HepG2 (cell line): Measurements from ENCODE around the gene MEP1B. TPM values are rescaled to one million over a fixed set of nuclear protein-coding genes. Genes with fewer than 3 reads are reported as not detected.

ENCODE experiments used
- AKNA ChIP-seq: sonication (generic); formaldehyde crosslinking; IDR thresholded peaks from 2 replicates; pipeline ENCODE4 v1.4.0; 2020; ENCODE audit warnings: missing genetic modification reagents, borderline replicate concordance
- BCL6 ChIP-seq: IDR thresholded peaks from 2 replicates; pipeline ENCODE4 v1.6.1; 2016; ENCODE audit warnings: missing genetic modification reagents, missing compliant biosample characterization
- CEBPG ChIP-seq: IDR thresholded peaks from 2 replicates; pipeline ENCODE4 v1.6.1; 2016
- FOXP1 ChIP-seq, 2 experiments: fragments of 450-650 bp in 1 of 2; IDR thresholded peaks; 2 replicates each; pipeline ENCODE4 v1.6.1; 2017 to 2018; ENCODE audit warnings: antibody characterized with exemption in 1 of 2
- KMT2A ChIP-seq: sonication (generic); formaldehyde crosslinking; IDR thresholded peaks from 2 replicates; pipeline ENCODE4 v1.4.0; 2020; ENCODE audit warnings: missing genetic modification reagents
- MIXL1 ChIP-seq: IDR thresholded peaks from 2 replicates; pipeline ENCODE4 v1.6.1; 2016
- NFKB2 ChIP-seq: sonication (generic); formaldehyde crosslinking; IDR thresholded peaks from 2 replicates; pipeline ENCODE4 v1.4.0; 2020; ENCODE audit warnings: missing genetic modification reagents, borderline replicate concordance
- RARA ChIP-seq: IDR thresholded peaks from 2 replicates; pipeline ENCODE4 v1.6.1; 2016; ENCODE audit warnings: missing genetic modification reagents, missing compliant biosample characterization
- SRSF1 ChIP-seq: fragments of 200-400 bp; formaldehyde crosslinking; optimal IDR thresholded peaks from 2 replicates; pipeline ENCODE3; 2017; ENCODE audit warnings: mild to moderate bottlenecking, low read depth, low read length, moderate library complexity
- TFAP4 ChIP-seq: sonication (generic); IDR thresholded peaks from 2 replicates; pipeline ENCODE4 v1.6.1; 2016; ENCODE audit warnings: low read depth, borderline replicate concordance
- TFE3 ChIP-seq: IDR thresholded peaks from 2 replicates; pipeline ENCODE4 v1.6.1; 2016
- ZBTB38 ChIP-seq: sonication (generic); formaldehyde crosslinking; IDR thresholded peaks from 2 replicates; pipeline ENCODE4 v1.5.1; 2020; ENCODE audit warnings: mild to moderate bottlenecking, missing genetic modification reagents
- ZNF441 ChIP-seq: sonication (generic); formaldehyde crosslinking; IDR thresholded peaks from 2 replicates; pipeline ENCODE4 v1.7.0; 2021; ENCODE audit warnings: missing genetic modification reagents, borderline replicate concordance
- ZNF570 ChIP-seq: sonication (generic); formaldehyde crosslinking; IDR thresholded peaks from 2 replicates; pipeline ENCODE4 v1.4.0; 2020; ENCODE audit warnings: mild to moderate bottlenecking, missing genetic modification reagents, borderline replicate concordance
- polyA plus RNA-seq, 8 experiments: library from polyadenylated mRNA; depleted of rRNA in 3 of 8; stranded (reverse) in 7 of 8; unstranded in 1 of 8; fragments of >200 nt; fragmentation: Illumina TruSeq in 4 of 8; extraction: Trizol in 4 of 8; gene quantifications; 2 replicates each; pipeline versions ENCODE4 v1.2.1 to v1.2.3, GENCODE V29; 2011 to 2016; ENCODE audit warnings: low read depth in 4 of 8, missing spikeins in 1 of 8, mixed read lengths in 1 of 8; ENCODE audit not compliant: insufficient read depth in 1 of 8
- total RNA-seq, 5 experiments: library from RNA; depleted of rRNA; stranded (reverse); fragments of >200 nt; fragmentation: Illumina TruSeq; extraction: Trizol; gene quantifications; 2 replicates each; pipeline ENCODE4 v1.2.3, GENCODE V29; 2016; ENCODE audit warnings: low read depth in 1 of 5
- TF ChIP-seq, protein P1 (sequence below): sonication (generic); formaldehyde crosslinking; conservative IDR thresholded peaks from 2 replicates; pipeline ENCODE4 v1.4.0; 2020; ENCODE audit warnings: mild to moderate bottlenecking, missing genetic modification reagents, moderate library complexity
- TF ChIP-seq, protein P2 (sequence below), 2 experiments: fragments of 450-650 bp in 1 of 2; sonication (generic) in 1 of 2; formaldehyde crosslinking; IDR thresholded peaks; 2 replicates each; pipeline versions ENCODE4 v1.5.0 to v1.8.0; 2020 to 2022; ENCODE audit warnings: mild to moderate bottlenecking in 1 of 2, missing genetic modification reagents in 1 of 2

The MEP1B gene
- total and polyA plus RNA-seq, 2 of the 13 experiments (the other 11 are each of a cell fraction or from before 2014, with no cell fraction given), result not detected

- no peak for TF ChIP-seq SRSF1
- TF ChIP-seq CEBPG (CRISPR knock-in tag), result 0 out of 2 replicates have a peak, but pooled peaks have one; percentile 49
- TF ChIP-seq ZNF441 (CRISPR knock-in tag), result 0 out of 2 replicates have a peak, but pooled peaks have one; percentile 34
- TF ChIP-seq MIXL1 (CRISPR knock-in tag), result peak; percentile 78
- no peak for TF ChIP-seq ZBTB38 (CRISPR knock-in tag)
- TF ChIP-seq BCL6 (CRISPR knock-in tag), result peak; percentile 85
- TF ChIP-seq ZNF570 (CRISPR knock-in tag), result no peak
- no peak for TF ChIP-seq KMT2A (CRISPR knock-in tag)
- no peak for TF ChIP-seq FOXP1 (IDR thresholded peaks at IDR 0.05)
- TF ChIP-seq FOXP1 (CRISPR knock-in tag; IDR thresholded peaks at IDR 0.05), result 0 out of 2 replicates have a peak, but pooled peaks have one; percentile 42
- TF ChIP-seq AKNA, result no peak
- peak; percentile 80 for TF ChIP-seq RARA (CRISPR knock-in tag)
- TF ChIP-seq, protein P1, sequence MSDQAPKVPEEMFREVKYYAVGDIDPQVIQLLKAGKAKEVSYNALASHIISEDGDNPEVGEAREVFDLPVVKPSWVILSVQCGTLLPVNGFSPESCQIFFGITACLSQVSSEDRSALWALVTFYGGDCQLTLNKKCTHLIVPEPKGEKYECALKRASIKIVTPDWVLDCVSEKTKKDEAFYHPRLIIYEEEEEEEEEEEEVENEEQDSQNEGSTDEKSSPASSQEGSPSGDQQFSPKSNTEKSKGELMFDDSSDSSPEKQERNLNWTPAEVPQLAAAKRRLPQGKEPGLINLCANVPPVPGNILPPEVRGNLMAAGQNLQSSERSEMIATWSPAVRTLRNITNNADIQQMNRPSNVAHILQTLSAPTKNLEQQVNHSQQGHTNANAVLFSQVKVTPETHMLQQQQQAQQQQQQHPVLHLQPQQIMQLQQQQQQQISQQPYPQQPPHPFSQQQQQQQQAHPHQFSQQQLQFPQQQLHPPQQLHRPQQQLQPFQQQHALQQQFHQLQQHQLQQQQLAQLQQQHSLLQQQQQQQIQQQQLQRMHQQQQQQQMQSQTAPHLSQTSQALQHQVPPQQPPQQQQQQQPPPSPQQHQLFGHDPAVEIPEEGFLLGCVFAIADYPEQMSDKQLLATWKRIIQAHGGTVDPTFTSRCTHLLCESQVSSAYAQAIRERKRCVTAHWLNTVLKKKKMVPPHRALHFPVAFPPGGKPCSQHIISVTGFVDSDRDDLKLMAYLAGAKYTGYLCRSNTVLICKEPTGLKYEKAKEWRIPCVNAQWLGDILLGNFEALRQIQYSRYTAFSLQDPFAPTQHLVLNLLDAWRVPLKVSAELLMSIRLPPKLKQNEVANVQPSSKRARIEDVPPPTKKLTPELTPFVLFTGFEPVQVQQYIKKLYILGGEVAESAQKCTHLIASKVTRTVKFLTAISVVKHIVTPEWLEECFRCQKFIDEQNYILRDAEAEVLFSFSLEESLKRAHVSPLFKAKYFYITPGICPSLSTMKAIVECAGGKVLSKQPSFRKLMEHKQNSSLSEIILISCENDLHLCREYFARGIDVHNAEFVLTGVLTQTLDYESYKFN (CRISPR knock-in tag), result peak; percentile 82
- TF ChIP-seq, protein P2, sequence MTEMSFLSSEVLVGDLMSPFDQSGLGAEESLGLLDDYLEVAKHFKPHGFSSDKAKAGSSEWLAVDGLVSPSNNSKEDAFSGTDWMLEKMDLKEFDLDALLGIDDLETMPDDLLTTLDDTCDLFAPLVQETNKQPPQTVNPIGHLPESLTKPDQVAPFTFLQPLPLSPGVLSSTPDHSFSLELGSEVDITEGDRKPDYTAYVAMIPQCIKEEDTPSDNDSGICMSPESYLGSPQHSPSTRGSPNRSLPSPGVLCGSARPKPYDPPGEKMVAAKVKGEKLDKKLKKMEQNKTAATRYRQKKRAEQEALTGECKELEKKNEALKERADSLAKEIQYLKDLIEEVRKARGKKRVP (CRISPR knock-in tag; IDR thresholded peaks at IDR 0.05), result peak in 1 of 2 experiments; percentile 46; a peak in 1 of 4 replicates
- TF ChIP-seq TFAP4, result peak; percentile 32; the same call in 1 of the 2 replicates
- TF ChIP-seq NFKB2 (CRISPR knock-in tag), result no peak
- TF ChIP-seq TFE3 (CRISPR knock-in tag), result 0 out of 2 replicates have a peak, but pooled peaks have one; percentile 40
These were observed 23.9 kb downstream of the MEP1B start (continued) for GRCh38 chr18:32213693-32214092.
